Endometrial microvascular endothelial cells (primary cell): ENCODE data around the gene POLN. TPM values are rescaled to one million over a fixed set of nuclear protein-coding genes. Genes with fewer than 3 reads are reported as not detected.

Experiments
- in situ Hi-C: cut with HindIII; loops from 2 replicates; pipeline ENCODE4 v1.10.0; 2017; ENCODE audit warnings: low sequenced_read_pairs, low pct_unique_long_range_greater_than_20kb; ENCODE audit errors: inconsistent ontology term
- total RNA-seq: library from RNA; depleted of rRNA; stranded (reverse); fragments of >200 nt; gene quantifications from one replicate; pipeline ENCODE4 v1.2.3, GENCODE V29; 2015; ENCODE audit errors: inconsistent ontology term

POLN gene
- total RNA-seq, 1 donor from 2014 or later: 2.3 TPM

DNA sequence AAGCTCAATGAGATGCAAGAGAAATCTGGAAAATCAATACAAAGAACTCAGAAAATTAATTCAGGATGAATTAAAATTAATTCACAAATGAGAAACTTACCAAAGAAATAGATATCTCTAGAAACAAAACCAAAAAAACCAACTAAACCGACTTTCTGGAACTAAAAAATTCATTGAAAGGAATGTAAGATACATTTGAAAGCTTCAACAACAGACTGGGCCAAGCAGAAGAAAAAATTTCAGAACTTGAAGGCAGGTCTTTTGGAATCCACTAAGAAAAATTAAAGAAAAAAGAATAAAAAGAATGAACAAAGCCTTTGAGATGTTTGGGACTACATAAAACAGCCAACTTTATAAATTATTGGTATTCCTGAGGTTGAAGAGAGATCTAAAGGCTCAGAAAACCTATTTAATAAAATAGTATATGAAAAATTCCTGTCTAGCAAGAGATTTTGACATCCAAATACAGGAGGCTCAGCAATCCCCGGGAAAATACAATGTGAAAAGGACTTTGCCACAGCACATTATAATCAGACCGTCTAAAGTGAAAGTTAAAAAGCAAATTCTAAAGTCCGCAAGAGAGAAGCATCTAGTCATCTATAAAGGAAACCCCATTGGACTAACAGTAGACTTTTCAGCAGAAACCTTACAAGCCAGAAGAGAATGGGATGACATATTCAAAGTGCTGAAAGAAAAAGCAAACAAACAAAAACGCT lies 138.6 kb downstream of the POLN start:
- in situ Hi-C loops: no loop called here

GRCh38 chr4:2102045-2102883 lies 139.7 kb downstream of the POLN start:
- in situ Hi-C loops: no loop called here

GRCh38 chr4:2101346-2102044 lies 140.4 kb downstream of the POLN start:
- in situ Hi-C loops: no loop called here

- in situ Hi-C loops: no loop called here
Measured at GRCh38 chr4:2096073-2096609, 145.8 kb downstream of the POLN start.

DNA sequence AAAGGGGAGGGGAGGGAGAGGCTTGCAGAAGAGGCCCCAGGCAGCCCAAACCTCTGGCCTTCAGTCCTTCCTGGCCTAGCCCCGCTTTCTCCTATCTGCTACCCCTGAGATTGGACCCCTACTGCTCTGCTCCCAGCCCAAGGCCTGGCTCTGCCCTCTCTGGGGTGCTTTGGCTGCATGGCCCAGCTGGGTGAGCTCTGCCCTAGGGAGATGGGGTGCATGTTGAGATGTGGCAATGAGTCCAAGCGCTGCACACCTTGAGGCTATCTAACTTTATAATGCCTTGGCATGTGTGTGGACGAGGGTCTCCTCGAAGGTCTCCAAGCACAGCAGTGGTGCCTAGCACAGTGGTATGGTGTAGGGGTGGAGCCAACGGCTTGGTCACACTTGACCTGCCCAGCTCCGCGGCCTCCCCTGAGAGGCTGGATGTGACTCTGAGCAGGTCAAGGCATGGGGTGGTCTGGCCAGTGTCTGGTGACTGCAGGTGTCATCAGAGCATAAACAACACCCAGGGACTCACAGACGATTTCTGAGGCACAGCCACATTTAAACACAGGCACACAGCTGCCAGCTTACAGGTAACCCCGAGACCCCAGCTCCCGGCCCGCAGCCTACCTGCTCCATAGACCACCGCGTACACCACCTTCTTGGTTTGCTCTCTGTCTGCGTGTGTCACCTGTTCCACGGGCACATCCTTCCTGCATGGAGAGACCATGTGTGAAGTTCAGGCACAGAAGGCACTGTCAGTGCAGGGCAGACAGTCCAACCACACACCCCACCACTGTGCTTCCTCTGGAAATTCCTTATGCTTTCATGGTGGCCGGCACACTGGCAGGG lies 146.5 kb downstream of the POLN start:
- in situ Hi-C loops: no loop called here

- in situ Hi-C loops: no loop called here
Measured at GRCh38 chr4:2094545-2094944, 147.4 kb downstream of the POLN start.

DNA sequence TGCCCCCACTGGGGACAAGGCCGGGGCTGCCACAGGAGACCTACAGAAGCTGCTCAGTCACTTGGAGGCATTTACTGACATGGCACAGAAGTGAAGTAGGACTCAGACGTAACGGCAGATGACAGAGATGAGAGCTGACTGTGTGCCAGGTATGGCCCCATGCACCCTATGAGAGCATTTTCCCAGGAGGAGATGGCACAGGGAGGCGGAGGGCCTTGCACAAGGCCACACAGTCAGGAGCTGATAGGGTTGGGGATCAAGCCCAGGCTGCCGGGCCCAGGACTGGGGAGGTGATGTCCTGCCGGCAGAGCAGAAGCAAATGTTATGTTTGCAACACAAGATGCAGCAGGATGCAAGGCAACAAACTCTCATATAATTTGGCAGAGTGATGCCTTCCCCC lies 148.7 kb downstream of the POLN start:
- in situ Hi-C loops: no loop called here

DNA sequence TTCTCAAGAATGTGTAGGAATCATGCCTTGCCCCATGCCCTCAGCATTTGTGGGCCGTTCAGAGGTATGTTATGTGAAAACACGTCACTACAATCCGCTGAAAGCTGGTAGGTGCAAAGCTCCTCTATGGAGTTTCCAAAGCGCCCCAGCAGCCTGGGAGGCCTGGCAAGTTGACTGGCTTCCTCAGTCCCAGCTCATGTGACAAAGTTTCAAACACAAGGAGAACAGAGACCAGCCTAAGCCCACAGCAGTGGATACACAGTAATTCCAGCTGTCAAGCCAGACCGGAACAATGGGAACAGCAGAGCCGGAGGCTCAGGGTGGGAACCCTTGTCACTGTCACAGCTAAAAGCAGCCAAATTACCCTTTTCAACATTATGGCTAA lies 149.3 kb downstream of the POLN start:
- in situ Hi-C loops: no loop called here

GRCh38 chr4:2091990-2092668 lies 149.8 kb downstream of the POLN start:
- in situ Hi-C loops: no loop called here

DNA sequence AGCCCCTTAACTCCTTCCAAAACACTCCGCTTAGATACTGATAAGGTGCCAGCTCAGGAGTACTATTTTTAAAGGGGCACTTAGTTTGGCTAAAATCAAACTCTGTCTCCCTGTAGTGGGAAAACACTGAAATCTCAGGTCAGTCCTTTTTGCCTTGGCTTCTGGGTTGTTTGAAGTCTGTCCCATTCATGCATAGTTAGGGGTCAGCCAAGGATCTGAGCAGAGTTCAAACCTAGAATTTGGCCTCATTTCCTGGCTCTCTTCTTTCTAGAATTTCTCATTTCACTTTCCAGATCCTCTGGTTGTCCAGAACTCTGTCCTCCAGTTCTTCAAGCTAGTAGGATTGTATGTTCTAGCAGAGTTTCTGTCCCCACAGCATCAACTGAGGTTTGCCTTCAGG lies 151.3 kb downstream of the POLN start:
- in situ Hi-C loops: no loop called here

- in situ Hi-C loops: no loop called here
Measured at GRCh38 chr4:2089222-2089621, 152.7 kb downstream of the POLN start.

GRCh38 chr4:2087170-2087569 lies 154.8 kb downstream of the POLN start:
- in situ Hi-C loops: no loop called here

DNA sequence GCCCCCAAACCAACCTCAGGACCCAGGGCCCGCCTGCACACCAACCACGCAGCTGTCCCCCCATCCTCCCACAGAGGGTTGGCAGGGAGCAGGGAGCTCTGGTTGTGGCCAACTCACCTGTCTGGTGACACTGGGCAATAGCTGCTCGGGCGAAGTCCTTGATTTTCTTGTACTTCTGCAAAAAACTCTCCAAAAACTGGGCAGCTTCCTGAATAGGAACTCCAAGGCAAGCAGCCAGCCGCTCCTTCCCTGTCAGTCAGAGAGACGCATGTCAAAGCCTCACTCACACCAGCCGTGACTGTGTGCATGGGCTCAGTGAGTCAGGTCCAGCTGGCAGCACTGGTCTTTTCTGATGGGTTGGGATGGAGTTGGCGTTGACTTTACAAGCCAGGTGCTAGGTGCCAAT lies 156.4 kb downstream of the POLN start:
- in situ Hi-C loops: no loop called here

- in situ Hi-C loops: no loop called here
Measured at GRCh38 chr4:2084316-2084715, 157.6 kb downstream of the POLN start.

GRCh38 chr4:2083826-2084160 lies 158.1 kb downstream of the POLN start:
- in situ Hi-C loops: no loop called here

GRCh38 chr4:2083116-2083825 lies 158.7 kb downstream of the POLN start:
- in situ Hi-C loops: no loop called here

GRCh38 chr4:2082627-2083026 lies 159.3 kb downstream of the POLN start:
- in situ Hi-C loops: no loop called here

DNA sequence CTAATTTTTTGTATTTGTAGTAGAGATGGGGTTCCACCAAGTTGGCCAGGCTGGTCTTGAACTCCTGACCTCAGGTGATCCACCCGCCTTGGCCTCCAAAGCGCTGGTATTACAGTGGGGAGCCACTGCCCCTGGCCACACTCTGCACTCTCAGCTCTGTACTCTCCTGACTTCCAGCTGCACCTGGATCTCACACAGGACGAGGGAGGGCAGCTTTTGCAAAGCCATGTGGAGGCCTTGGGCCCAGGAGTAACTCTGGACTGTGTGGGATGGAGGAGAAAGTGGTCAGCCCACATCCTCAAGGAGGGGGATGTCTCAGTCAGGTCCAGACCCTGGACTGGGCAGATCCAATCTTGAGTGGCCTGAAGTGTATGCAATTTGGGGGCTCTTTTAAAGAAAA lies 159.8 kb downstream of the POLN start:
- in situ Hi-C loops: no loop called here
